Thoracic aorta (tissue), 2 donors: ENCODE data around the gene LANCL3. TPM values are rescaled to one million over a fixed set of nuclear protein-coding genes. Genes with fewer than 3 reads are reported as not detected.

Experiments used
- ATAC-seq: fragments of 150-250 bp; one replicate; pipeline ENCODE4 v1.8.0; 2017; ENCODE audit warnings: low read depth; ENCODE audit not compliant: insufficient number of reproducible peaks, low FRiP score
- DNase-seq: peaks from one replicate; pipeline ENCODE4 v3.0.0-alpha.2; 2020; ENCODE audit warnings: low spot score
- H3K27ac ChIP-seq, 2 donors: fragments of 200-600 bp; sonication (generic); 1 replicate in 1 of 2; 2 replicates in 1 of 2; pipeline ENCODE4 v1.5.1; 2016; ENCODE audit warnings: mild to moderate bottlenecking in 2 of 2, moderate library complexity in 2 of 2
- H3K27me3 ChIP-seq: fragments of 200-600 bp; sonication (generic); replicated peaks from 2 replicates; pipeline ENCODE4 v1.6.0; 2016; ENCODE audit warnings: mild to moderate bottlenecking; ENCODE audit not compliant: insufficient read depth
- H3K36me3 ChIP-seq: fragments of 200-600 bp; sonication (generic); one replicate; pipeline ENCODE4 v1.5.1; 2016
- H3K4me1 ChIP-seq, 2 donors: fragments of 200-600 bp; sonication (generic); 1 replicate in 1 of 2; 2 replicates in 1 of 2; pipeline versions ENCODE4 v1.5.1 to v1.6.0; 2016; ENCODE audit warnings: low read depth in 2 of 2, mild to moderate bottlenecking in 1 of 2; ENCODE audit not compliant: control insufficient read depth in 1 of 2
- H3K4me3 ChIP-seq: fragments of 200-600 bp; sonication (generic); 2 replicates; pipeline ENCODE4 v1.5.1; 2016; ENCODE audit warnings: mild to moderate bottlenecking
- H3K9me3 ChIP-seq: fragments of 200-600 bp; sonication (generic); 2 replicates; pipeline ENCODE4 v1.5.1; 2016
- total RNA-seq, 2 donors: library from RNA; depleted of rRNA; stranded (reverse); fragments of >200 nt; gene quantifications; one replicate each; pipeline versions ENCODE4 v1.1.0 to v1.2.3, GENCODE V29; 2016
- TF ChIP-seq, protein P1 (sequence below): fragments of 200-600 bp; sonication (generic); IDR thresholded peaks from one replicate; pipeline ENCODE4 v1.5.1; 2019; ENCODE audit warnings: antibody characterized with exemption

The LANCL3 gene
- total RNA-seq, 2 donors from 2014 or later, result 0.95 to 0.99 TPM

- Histone ChIP-seq H3K27me3 (no peaks in the 10 kb centered on the region), H3K4me3 (no peak overlapping the region), H3K36me3 (no peaks in the 10 kb centered on the region), H3K9me3 (no peaks in the 10 kb centered on the region), H3K27ac (no peak overlapping the region), H3K4me1 (peaks cover 0 to 11% of the 10 kb centered on the region in 2 donors)
- ATAC-seq, result no peak
- TF ChIP-seq, protein P1, sequence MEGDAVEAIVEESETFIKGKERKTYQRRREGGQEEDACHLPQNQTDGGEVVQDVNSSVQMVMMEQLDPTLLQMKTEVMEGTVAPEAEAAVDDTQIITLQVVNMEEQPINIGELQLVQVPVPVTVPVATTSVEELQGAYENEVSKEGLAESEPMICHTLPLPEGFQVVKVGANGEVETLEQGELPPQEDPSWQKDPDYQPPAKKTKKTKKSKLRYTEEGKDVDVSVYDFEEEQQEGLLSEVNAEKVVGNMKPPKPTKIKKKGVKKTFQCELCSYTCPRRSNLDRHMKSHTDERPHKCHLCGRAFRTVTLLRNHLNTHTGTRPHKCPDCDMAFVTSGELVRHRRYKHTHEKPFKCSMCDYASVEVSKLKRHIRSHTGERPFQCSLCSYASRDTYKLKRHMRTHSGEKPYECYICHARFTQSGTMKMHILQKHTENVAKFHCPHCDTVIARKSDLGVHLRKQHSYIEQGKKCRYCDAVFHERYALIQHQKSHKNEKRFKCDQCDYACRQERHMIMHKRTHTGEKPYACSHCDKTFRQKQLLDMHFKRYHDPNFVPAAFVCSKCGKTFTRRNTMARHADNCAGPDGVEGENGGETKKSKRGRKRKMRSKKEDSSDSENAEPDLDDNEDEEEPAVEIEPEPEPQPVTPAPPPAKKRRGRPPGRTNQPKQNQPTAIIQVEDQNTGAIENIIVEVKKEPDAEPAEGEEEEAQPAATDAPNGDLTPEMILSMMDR, result no peak
- DNase-seq, result no peak
Observed at GRCh38 chrX:37608156-37608555, 36.7 kb downstream of the LANCL3 start.

DNA sequence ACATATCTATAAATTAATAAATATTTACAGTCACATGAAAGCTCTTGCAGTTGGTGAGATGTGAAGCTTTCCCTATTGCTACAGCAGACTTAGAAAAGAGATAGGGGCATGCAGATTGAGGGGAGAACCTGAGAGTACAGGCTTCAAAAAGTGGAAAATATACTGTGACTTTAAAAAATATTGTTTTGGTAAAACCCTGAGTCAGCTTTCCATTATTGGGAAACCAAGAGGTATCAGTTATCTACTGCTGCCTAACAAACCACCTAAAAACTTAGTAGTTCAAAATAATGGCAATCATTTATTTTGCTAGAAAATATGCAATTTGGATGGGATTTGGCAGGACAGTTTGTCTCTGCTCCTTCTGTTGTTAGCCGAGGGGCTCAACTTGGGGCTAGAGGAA is 38.3 kb downstream of the LANCL3 start:
- Histone ChIP-seq H3K27me3 (no peaks in the 10 kb centered on the region), H3K4me3 (no peak overlapping the region), H3K4me1 (peaks cover 0 to 11% of the 10 kb centered on the region in 2 donors), H3K9me3 (no peaks in the 10 kb centered on the region), H3K36me3 (no peaks in the 10 kb centered on the region), H3K27ac (no peak overlapping the region)
- TF ChIP-seq, protein P1, result no peak
- DNase-seq (no peak), ATAC-seq (no peak)

- no peaks in the 10 kb centered on the region for H3K9me3 ChIP-seq
- ATAC-seq, result no peak
- no peaks in the 10 kb centered on the region for H3K4me1 ChIP-seq
- no peaks in the 10 kb centered on the region for H3K27me3 ChIP-seq
- no peak overlapping the region for H3K4me3 ChIP-seq
- no peak for DNase-seq
- TF ChIP-seq, protein P1, result no peak
- no peaks in the 10 kb centered on the region for H3K36me3 ChIP-seq
- H3K27ac ChIP-seq, result no peak overlapping the region
Observed at GRCh38 chrX:37613933-37614332, 42.5 kb downstream of the LANCL3 start.

GRCh38 chrX:37627602-37628001 is 56.1 kb downstream of the LANCL3 start:
- TF ChIP-seq, protein P1, result no peak
- no peaks in the 10 kb centered on the region for H3K27me3 ChIP-seq
- no peak overlapping the region for H3K27ac ChIP-seq
- no peaks in the 10 kb centered on the region for H3K36me3 ChIP-seq
- ATAC-seq (no peak), DNase-seq (no peak)
- no peaks in the 10 kb centered on the region for H3K4me1 ChIP-seq
- no peaks in the 10 kb centered on the region for H3K9me3 ChIP-seq
- no peak overlapping the region for H3K4me3 ChIP-seq

DNA sequence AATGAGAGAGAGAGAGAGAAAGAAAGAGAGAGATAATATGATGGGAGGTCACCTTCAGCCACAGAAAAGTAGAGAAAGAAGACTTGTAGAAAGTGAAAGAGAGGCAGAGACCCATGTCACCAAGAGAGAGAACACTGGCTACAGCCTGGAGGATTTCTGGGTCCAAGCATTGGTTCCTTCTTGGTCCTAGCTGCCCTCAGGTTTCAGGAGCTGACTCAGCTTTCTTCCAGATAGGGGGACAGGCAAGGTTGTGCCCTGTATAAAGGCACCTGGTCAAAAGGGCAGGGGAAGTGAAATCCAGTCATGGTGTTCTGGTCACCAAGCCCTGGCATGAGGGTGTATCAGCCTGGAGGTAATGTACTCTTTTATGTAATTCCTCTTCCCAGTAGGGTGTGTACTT is 66.6 kb downstream of the LANCL3 start:
- ATAC-seq (no peak), DNase-seq (no peak)
- TF ChIP-seq, protein P1, result no peak
- no peaks in the 10 kb centered on the region for H3K27me3 ChIP-seq
- H3K36me3 ChIP-seq, result no peaks in the 10 kb centered on the region
- H3K9me3 ChIP-seq, result no peaks in the 10 kb centered on the region
- H3K4me3 ChIP-seq, result no peak overlapping the region
- no peaks in the 10 kb centered on the region for H3K4me1 ChIP-seq
- H3K27ac ChIP-seq, result no peak overlapping the region
